Hippocampal formation (tissue), 2 donors: ENCODE data around the gene FGD3.
A peak's percentile ranks its signal among the peaks of the same experiment; 100 is the strongest.

Experiments
- DNase-seq, 2 donors: peaks; one replicate each; lab custom pipeline; 2025; lab: John Stamatoyannopoulos, UW

The FGD3 gene

DNA sequence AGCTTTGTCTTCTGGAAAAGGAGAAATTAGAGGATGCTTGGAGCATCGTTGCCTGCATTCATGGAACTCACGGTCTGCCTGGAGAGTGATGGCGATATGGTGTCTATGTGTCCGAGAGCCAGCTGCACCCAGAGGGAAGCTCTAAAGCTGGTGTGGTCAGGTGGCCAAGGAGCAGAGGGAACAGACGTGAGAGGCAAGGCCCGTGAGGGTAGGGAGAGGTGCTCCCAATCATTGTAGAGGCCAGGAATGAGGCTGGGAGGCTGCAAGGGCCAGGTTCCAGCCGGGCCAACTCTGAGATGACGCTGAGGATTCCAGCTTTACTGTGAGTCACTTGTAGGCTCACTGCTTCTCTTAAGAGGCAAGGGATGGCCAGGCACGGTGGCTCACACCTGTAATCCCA, 7.6 kb downstream of the FGD3 start:
- no peak for DNase-seq

DNA sequence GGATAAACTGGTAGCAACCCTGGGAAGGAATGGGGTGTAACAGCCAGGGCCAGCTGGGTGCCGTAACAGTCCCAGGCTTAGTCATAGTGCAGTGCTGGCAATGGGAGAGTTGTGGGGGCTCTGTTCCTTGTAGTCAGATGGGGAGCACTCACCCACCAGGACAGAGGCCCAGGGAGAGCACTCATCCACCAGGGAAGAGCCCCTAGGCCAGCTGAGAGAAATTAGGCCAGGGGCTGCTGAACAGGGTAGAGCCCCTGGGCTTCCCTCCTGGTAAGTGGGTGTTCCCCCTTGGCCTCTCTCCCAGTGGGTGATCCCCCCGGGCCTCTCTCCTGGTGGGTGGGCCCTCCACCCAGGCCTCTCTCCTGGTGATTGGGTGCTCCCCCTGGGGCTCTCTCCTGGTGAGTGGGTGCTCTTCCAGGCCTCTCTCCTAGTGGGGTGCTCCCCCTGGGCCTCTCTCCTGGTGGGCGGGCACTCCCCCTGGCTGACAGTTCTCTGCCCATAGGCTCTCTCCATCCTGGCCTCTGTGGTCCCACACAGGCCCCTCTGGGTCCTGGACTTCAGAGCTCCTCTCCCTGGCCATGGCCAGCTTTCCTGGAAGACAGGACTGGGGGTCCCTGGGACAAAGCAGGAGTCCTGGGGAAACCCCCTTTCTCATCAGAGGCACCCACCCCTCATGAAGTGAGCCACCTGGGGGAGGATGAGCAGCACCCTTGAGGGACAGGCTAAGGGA, 13.4 kb downstream of the FGD3 start:
- no peak for DNase-seq

DNA sequence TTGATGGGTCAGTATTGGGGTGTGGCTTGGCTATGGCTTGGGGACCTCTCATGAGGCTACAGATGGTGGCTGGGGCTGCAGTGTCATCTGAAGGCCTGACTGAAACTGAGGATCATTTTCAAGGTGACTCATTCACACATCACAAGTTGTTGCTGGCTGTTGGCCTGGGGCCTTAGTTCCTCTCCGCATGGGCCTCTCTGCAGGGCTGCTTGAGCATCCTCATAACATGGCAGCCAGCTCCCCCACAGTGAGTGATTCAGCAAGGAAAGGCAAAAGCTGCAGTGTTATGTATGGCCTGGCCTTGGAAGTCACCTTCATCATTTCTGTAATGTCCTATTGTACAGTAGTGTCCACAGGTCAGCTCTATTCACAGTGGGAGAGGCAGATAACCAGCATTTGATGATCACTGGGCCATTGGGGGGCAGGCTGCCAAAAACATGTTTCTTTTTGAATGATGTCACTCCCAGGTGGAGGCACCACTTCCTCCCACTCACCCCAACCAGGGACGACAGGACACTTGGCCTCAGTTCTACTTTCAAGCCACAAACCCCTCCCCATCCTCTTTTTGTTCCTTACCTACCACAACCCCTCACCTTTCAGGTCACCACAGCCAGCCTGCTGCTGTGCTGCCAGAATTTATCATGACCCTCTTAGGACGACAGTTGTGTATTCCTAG, 14.4 kb downstream of the FGD3 start:
- no peak for DNase-seq

DNA sequence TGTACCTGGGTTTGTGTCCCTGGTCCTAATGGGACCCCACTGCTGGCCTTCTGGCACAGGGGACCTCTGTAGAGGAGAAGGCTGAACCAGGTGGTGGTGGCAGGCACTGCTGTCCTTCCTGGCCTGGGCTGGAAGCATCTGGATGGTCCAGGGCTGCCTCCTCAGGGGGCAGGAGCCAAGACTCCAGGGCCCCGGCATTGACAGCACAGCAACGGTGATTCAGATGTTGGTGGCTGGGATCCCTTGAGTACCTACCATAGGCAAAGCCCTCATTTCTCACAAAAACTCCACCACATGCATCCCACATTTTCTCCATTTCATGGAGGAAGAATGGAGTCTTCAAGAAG, 15.0 kb downstream of the FGD3 start:
- DNase-seq = no peak

DNA sequence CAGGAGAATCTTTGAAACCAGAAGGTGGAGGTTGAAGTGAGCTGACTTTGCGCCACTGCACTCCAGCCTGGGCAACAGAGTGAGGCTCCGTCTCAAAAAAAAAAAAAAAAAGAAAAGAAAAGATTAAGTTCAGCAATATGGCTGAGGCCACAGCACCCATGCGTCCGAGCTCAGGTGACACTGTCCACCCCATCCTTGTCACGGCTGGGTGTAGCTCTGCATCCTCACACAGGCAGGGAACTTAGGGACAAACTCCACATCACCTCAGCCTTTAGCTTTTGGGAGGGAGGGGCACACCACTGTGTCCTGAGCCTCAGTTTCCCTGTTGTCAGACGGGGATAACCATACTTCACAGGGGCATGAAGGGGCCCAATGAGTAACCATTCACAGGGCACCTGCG, 15.5 kb downstream of the FGD3 start:
- DNase-seq = no peak

DNA sequence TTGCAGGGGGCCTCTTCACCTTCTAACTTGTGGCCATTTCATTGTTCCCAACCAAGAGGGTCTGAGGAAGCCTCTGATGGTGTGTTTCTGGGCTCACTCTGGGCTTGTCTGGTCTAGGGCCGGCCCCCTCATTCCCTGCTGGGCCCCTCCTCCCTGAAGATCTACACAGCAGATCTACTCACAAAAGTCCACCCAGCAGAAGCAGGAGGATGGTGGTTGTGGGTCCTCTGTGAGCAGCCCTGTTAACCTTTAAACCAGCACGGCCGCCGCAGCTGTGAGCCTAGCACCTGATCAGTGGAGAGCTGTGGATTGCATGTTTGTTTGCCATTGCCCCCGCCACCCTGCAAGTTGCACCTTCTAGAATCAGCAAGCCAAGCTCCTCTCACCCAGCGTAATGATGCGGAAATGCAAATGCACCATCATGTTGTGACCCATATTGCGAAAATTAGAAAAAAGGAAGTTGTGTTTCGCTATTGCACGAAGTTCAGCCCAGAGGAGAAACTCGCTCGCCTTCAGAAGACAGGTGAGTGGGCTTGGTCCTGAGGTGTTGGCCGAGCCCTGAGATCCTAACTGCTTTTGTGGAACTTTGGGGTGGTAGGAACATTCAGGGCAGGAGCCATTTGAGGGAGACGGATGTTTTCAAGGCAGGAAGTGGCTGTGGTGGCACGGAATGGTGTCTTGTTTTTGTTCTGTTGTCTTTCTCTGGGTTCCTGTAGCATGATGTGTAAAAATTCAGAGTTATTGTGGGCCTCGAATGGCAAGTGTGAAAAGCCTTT, 16.7 kb downstream of the FGD3 start:
- DNase-seq = peak in 1 of 2 donors; percentile 8

DNA sequence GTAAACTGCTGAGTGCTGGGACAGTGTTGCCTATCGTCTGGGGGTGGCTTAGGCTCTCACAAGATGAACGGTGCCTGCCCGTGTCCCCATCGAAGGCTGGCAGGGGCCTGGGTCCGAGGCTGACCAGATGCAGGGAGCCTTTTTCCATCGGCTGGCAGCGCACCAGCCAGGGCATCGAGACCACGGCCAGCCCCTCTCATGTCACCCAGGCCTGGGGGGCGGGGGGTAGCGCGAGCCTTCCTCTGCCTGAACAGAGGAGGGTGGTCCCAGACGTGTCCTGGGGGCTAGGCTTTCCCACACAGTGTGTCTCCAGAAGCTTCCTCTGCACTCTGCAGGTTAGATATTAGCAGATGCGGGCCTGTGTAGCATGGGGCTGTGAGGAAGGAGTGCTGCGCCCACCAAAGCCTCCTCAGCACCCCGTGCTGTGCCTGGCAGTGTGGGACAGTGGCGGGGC, 17.3 kb downstream of the FGD3 start:
- DNase-seq = no peak

DNA sequence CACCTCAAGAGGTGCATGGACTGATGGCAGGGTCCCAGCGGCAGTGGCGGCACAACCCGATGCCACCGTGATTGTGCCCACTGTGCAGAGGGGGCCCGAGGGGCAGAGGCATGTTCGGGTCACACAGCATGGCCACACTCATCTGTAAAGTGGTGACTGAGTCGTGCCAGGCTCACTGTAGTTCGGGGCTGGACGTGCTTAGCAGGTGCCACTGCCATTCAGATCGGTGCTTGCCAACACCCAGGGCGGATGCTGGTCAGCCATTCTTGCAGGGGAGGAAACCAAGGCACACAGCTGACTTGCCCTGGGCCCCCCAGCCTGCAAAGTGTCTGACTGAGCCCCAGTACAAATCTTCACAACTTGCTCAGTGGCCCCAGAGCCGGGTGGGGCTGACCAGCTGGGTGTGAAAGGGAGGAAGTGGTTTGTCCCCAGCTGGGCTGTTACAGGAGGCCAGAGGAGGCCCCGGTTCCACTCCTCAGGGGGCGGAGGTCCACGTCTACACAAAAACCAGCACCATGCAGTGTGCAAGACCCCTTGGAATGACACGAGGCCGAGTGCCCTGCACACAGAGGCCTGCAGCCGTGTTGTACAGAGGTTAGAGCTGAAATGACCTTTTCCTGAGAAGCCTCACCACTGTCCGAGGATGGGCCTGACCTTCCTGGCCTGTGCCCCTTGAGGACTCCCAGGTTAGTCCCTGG, 17.9 kb downstream of the FGD3 start:
- DNase-seq = no peak

DNA sequence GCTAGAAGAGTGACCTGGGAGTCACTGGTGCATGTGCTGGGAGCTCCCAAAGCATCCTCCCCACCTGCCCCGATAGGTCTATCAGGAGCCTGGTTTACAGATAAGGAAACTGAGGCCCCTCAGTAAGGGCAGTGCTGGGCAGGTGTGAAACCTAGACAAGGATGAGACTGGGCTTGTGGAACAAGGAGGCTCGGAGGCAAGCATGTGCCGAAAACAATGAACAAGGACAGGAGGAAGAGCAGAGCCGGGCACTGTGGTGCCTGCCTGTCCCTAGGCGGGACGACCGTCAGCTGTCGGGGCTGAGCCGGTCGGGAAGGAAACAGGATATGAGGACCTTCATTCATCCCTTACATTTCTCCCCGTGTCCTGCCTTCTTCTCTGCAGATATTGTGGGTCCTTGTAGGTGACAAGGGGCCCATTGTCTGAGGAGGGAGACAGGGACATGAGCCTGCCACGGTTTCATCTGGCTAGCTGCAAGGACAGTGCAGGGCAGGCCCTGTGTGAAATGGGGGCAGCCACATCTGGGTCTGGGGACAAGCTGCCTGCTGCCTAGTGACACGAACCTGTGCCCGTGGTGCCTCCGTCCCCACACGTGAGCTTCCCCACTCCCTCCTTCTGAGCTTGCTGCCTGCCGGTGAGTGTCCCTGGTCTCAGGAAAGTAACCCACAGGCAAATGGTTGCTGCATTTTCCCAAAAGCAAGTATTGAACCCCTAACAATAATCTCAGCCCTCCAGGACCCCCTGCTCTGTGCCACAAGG, 18.6 kb downstream of the FGD3 start:
- no peak for DNase-seq

DNA sequence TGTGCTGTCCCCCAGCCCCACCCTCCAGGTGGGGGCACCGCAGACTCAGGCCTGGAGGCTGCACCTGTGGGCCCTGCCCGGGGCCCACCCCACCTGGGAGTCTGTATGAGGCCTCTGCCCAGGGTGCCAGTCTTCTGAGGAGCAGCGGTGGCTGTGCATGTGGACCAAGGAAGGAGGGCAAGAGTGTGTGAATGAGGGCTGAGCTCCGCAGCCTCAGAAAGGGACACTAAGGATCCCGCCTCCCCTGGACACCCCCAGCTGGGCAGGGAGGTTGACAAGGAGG, 19.1 kb downstream of the FGD3 start:
- DNase-seq = no peak

DNA sequence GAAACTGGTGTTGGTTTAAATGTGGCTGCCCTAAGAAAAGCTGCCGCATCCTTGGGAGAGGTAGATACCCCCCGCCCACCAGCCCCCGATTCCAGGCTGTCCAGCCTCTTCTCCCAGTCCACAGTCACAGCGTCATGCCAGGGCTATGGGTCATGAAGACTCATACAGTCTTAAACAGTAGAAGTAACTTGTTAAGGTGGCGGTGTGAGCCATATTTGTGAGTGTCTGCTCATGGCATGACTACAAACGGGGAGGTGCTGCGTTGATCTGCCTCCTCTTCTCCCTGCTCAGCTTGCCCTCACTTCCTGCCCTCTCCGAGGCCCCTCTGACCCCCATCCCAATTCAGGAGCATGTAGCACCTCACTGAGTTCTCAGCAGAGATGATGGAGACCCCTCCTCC, 20.8 kb downstream of the FGD3 start:
- no peak for DNase-seq

DNA sequence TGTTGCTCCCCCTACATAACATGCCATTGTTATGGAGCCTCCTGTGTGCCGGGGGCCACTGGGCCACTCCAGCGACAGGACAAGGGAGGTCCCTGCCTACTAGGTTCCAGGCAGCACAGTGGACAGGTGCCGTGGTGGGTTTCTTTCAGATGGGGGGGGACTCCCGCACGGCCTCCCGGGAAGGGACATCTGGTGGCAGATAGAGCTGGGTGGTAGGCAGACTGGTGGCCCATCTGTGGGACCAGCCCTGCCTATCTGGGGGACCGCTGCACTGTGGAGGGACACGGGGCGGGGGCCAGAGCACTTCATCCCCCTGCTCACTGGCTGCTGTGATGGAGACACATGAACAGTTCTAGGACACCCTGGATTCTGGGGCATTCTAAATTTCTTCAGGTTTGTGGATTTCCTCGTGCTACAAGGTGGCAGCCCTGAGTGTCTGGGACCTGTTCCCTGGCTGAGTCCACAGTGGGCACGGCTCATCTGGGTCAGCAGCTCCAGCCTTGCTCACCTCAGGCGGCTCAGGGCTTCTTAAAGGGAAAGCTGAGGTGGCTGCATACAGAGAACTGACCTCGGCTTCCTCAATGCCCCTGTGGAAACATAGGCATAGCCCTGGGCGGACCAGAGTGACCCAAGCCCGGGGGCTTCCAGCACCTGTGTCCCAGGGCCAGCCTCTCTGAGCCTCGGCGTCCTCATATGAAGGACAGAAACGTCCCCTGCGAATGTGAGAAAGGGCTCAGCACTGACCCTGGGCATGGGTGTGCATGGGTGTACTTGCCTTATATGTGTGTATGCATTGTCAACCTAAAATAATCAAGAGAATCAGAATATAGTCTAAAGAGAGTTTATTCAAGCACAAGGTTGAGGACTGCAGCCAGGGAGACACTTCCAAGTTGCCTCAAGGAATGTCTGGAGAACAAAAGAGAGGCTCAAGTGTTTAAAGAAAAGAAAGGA, 22.5 kb downstream of the FGD3 start:
- DNase-seq = no peak

DNA sequence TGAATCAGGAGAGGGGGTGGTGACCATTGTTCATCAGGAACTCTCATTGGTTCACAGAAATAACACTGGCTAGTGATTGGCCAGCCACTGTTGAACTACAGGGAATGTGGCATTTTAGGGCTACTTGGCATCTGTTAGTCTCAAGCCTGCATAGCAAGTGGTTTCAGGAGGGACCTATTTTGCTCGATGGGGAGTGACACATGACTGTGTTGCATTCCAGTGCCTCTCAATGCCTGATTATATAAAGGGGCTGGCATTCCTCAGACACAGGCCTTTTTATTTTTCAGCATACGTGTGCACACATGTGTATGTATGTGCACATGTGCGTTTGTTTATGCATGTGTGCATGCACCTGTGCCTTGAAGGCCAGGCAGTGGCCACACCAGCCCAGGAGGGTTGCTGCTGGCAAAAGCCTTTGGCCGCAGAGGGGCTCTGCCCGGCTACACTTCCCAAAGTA, 23.2 kb downstream of the FGD3 start:
- peak in 1 of 2 donors; percentile 11 for DNase-seq

DNA sequence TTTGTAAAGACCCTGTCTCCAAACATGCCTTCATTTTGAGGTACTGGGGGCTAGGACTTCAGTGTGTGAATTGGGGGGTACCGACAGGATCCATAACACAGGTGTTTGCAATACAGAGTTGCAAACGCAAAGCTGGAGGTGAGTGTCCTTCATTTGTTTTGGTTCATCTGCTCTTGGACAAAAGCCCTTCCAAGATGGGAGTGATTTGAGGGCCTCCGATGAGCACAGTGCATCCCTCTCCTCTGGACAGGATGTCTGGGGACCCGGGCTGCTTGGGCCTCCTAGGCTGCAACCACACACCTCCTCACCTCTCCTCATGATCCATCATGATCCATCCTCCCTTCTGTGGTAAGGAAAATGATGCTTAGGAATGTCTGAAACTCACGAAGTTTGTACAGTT, 23.8 kb downstream of the FGD3 start:
- no peak for DNase-seq

DNA sequence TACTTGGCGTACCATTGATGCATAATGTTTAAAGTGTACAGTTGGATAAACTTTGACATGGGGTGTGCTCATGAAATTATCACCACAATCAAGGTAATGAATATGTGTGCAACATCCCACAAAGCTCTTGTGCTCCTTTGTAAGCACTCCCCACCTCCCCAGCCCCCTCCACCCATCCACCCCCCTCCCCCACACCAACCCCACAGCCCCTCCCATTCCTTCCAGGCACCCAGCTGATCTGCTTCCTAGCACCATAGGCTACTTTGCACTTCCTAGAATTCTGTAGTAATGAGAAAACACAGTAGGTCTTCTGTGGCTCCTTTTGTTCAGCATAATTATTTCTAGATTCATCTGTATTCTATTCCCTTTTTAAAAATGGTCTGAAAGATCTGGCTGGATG, 24.5 kb downstream of the FGD3 start:
- no peak for DNase-seq

DNA sequence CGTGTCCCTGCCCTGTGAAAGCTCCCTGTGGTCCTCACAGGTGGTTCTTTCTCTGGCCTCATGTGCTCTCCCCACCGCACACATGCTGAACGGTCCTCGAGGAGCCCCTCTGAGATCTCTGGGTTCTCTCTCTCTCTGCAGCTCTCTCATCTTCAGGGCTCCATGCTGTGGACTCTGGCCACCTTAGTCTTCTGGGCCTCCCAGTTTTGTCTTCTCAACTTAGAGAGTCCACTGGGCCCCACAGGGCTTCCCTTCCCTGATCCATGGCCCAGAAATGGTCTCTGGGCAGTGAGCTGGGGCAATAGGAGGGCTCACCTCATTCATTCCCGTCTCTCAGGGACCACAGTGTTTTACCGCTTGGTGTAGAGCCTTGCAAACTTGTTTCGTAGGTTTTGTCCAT, 26.4 kb downstream of the FGD3 start:
- DNase-seq = no peak

DNA sequence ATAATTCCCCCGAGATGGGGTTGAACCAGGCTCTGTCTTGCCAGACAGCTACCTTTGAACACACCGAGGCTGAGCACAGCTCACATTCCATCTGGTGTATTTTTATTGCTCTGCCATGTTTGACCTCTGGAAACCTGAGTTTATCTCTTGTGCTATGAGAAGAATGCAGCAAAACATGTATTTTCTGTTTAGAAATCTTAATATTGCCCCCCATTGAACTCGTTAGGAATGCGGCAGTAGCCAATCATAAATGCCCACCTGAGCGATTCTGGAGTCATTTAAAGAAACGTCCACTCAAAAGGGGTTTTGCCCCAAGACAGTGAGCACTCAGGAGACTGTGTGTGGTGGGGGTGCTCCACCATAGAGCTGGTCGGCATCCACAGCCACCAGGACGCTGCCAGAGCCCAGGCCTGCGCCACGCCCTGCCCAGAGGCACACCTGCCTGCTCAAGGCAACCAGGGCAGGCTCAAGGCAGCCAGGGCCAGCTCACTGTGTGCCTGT, 26.9 kb downstream of the FGD3 start:
- DNase-seq = no peak

DNA sequence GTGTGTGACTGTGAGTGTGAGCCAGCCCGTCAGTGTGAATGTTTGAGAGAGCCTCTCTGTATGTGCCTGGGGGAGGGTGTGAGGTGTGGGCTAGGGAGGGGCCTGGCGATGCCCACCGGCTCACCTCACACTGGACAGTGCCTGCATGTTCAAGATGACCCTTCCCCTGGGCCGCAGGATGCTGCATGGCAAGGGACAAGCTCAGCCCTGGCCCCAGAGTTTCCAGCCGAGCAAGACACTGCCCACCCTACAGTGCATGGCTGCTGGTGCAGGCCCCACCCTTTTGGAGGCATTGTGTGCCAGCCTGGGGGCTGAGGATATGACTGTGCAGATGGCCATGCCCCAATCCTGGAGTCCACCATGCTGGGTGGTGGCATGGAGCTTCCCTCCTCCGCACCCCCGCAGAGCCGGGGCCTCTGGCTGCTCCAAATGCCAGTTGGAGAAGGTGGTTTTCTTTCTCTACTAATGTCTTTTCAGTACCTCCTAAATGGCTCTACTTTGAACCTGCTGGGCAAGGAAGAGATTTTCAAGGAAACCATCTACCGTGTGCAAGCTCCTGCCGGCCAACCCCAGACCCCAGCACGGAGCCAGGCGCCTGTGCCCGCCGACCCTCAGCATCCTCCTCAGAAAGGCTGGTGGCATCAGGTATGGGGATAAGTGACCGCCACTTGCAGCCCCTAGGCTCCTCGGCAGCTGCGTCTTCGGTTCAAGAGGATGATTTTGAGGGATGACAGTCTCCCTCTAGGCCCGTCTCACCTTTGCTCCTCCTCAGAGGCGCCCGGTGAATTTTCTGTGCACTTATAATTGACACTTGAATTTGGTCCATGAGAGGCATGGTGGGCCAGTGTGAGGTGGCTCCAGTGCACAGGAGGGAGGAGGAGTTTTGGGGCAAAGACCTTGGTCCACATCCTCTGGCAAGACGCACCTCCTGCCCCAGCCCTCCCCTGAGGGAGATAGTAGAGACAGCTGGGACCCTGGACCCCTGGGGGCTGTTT, 27.7 kb downstream of the FGD3 start:
- no peak for DNase-seq

DNA sequence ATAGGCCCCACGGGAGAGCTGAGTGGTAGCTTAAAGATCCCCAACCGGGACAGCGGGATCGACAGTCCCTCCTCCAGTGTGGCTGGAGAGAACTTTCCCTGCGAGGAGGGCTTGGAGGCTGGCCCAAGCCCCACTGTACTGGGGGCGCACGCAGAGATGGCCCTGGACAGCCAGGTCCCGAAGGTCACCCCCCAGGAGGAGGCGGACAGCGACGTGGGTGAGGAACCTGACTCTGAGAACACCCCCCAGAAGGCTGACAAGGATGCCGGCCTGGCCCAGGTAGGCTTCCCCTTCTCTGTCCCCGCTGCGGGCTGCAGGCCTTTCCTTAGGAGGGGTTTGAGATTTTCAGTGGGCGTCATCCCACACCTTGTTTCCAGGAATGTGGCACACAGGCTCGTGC, 29.1 kb downstream of the FGD3 start:
- no peak for DNase-seq
